Activated CD4-positive, alpha-beta T cell treated with anti-CD3 and anti-CD28 coated beads, Interleukin-2, amount 10 ng/mL, durations not matched to agents 7 days and 5 days (primary cell): ENCODE measurements around the gene TFPI. TPM values are rescaled to one million over a fixed set of nuclear protein-coding genes. Genes with fewer than 3 reads are reported as not detected.
"Not testable (repeated sequence)": the region's sequence is repeated elsewhere in the genome, so short reads cannot be mapped to it uniquely, and the experiment has no call there.

Experiments used
- CTCF ChIA-PET: fragments of 350-600 bp; sonication (Branson Sonifier 250); formaldehyde crosslinking; loops from one replicate; lab custom pipeline; 2021; ENCODE audit warnings: antibody characterized with exemption; lab: Charles Lee
- POLR2A ChIA-PET: fragments of 350-600 bp; sonication (Branson Sonifier 250); formaldehyde crosslinking; loops from one replicate; lab custom pipeline; 2021; ENCODE audit warnings: antibody characterized with exemption; lab: Charles Lee
- DNase-seq: peaks from one replicate; pipeline ENCODE4 v3.0.0-alpha.2; 2020
- H3K27ac Mint-ChIP-seq: one replicate; pipeline ENCODE4 v1.8.0; 2021; ENCODE audit warnings: mild to moderate bottlenecking, moderate library complexity, mixed read lengths
- H3K27me3 Mint-ChIP-seq: one replicate; pipeline ENCODE4 v1.8.0; 2021; ENCODE audit warnings: mixed read lengths
- H3K36me3 Mint-ChIP-seq: one replicate; pipeline ENCODE4 v1.8.0; 2021; ENCODE audit warnings: low read depth, mixed read lengths
- H3K4me1 Mint-ChIP-seq: one replicate; pipeline ENCODE4 v1.8.0; 2021; ENCODE audit warnings: mixed read lengths
- H3K4me3 Mint-ChIP-seq: one replicate; pipeline ENCODE4 v1.8.0; 2021; ENCODE audit warnings: mild to moderate bottlenecking, moderate library complexity, mixed read lengths
- H3K9me3 Mint-ChIP-seq: one replicate; pipeline ENCODE4 v1.8.0; 2021; ENCODE audit warnings: mixed read lengths
- total RNA-seq, 2 experiments: library from RNA; stranded (reverse); gene quantifications; one replicate each; pipeline ENCODE4 v1.2.3, GENCODE V29; 2021

The TFPI gene
- total RNA-seq, 2 experiments from 2014 or later, result not detected

DNA sequence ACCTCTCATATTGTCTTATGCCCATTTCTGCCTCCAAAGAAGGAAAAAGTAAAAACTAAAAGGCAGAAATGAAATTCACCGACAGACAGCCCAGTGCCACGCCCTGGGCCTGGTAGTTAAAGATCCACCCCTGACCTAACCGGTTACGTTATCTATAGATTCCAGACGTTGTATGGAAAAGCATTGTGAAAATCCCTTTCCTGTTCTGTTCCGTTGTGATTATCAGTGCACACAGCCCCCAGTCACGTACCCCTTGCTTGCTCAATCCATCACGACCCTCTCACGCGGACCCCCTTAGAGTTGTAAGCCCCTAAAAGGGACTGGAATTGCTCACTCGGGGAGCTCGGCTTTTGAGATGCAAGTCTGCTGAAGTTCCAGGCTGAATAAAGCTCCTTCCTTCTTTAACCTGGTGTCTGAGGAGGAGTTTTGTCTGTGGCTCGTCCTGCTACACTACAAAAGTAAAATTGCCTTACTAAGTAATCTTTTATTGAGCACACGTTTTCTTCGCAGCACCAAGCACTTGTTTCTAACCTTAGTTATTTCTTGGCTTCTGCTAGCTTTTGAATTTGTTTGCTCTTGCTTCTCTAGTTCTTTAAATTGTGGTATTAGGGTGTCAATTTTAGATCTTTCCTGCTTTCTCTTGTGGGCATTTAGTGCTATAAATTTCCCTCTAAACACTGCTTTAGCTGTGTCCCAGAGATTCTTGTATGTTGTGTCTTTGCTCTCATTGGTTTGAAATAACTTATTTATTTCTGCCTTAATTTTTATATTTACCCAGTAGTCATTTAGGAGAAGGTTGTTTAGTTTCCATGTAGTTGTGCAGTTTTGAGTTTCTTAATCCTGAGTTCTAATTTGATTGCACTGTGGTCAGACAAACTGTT lies 37.4 kb downstream of the TFPI start:
- H3K4me1 Mint-ChIP-seq, CTCF ChIA-PET, H3K9me3 Mint-ChIP-seq, H3K27ac Mint-ChIP-seq, H3K27me3 Mint-ChIP-seq, H3K36me3 Mint-ChIP-seq, H3K4me3 Mint-ChIP-seq, DNase-seq: not testable (repeated sequence)
- POLR2A ChIA-PET, result interaction anchor here (0.6 kb wide), 1 partner anchor 244 kb away, joined by 4 read pairs; no protein-coding TSS in a partner anchor

- Mint-ChIP-seq H3K27me3 (no peaks in the 10 kb centered on the region), H3K4me3 (no peak overlapping the region), H3K27ac (no peak overlapping the region), H3K9me3 (peaks cover 4% of the 10 kb centered on the region), H3K36me3 (no peaks in the 10 kb centered on the region), H3K4me1 (peaks cover 7% of the 10 kb centered on the region)
- no peak for DNase-seq
- POLR2A ChIA-PET, result no interaction called here
- CTCF ChIA-PET, result no interaction called here
Observed at GRCh38 chr2:187514930-187515329, 39.3 kb downstream of the TFPI start.

DNA sequence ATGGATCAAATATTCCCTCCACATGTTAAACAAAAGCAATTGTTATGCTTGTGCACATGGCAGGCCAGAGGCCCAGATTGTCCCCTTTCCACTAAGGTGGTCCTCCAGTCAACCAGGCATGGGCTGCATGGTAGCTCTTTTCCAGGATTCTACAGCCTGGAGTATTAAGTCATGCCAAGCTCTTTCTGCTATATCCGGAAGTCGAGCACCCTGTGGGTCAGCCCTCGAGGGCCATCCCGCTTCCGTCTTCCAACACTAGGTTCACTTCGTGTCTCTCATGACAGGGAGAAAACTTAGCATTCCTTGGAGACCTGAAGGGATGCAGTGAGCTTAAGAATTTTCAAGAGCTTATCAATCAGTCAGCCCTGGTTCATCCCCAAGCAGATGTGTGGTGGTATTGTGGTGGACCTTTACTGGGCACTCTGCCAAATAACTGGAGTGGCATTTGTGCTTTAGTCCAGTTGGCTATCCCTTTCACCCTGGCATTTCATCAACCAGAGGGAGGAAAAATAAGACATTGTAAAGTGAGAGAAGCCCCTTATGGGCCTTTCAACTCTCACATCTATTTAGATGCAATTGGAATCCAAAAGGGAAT lies 39.9 kb downstream of the TFPI start:
- POLR2A ChIA-PET, H3K9me3 Mint-ChIP-seq, H3K36me3 Mint-ChIP-seq, CTCF ChIA-PET, H3K27me3 Mint-ChIP-seq, H3K27ac Mint-ChIP-seq, H3K4me3 Mint-ChIP-seq, DNase-seq: not testable (repeated sequence)
- peaks cover 10% of the 10 kb centered on the region for H3K4me1 Mint-ChIP-seq

DNA sequence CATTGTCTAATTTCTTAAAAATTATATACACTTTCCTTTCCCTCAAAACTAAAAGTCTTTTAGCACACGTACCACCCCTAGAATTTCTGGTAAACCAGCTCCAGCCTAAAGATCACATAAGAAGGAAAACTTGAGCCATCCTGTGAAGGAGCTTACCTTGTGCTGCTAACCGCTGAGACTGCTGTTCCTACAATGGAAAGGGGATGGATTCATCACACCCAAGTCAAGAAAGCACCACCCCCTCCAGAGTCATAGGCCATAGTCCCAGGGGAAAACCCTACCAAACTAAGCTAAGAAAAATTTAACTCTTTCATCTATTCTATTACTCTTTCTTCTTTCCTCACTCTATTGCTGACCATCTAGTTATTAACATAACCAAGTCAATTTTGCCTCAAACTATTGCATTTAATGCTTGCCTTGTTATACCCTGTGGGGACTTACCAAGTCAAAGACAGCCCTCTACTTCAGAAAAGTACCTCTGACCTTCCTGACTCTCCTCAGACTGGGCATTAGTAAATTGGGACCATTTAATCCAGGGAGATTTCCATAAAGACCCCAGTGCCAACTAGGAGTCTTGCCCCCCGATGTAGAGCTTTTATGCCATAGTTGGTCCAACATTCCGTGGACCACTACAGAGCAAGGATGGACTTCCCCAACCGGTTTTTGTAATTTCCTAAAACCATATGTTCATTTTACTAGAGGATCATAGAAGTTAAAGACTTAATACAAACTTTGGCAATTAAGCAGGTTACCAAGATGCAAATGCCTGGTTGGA lies 40.6 kb downstream of the TFPI start:
- POLR2A ChIA-PET, H3K9me3 Mint-ChIP-seq, CTCF ChIA-PET, H3K27me3 Mint-ChIP-seq, H3K4me3 Mint-ChIP-seq, DNase-seq, H3K27ac Mint-ChIP-seq, H3K36me3 Mint-ChIP-seq: not testable (repeated sequence)
- peaks cover 10% of the 10 kb centered on the region for H3K4me1 Mint-ChIP-seq

DNA sequence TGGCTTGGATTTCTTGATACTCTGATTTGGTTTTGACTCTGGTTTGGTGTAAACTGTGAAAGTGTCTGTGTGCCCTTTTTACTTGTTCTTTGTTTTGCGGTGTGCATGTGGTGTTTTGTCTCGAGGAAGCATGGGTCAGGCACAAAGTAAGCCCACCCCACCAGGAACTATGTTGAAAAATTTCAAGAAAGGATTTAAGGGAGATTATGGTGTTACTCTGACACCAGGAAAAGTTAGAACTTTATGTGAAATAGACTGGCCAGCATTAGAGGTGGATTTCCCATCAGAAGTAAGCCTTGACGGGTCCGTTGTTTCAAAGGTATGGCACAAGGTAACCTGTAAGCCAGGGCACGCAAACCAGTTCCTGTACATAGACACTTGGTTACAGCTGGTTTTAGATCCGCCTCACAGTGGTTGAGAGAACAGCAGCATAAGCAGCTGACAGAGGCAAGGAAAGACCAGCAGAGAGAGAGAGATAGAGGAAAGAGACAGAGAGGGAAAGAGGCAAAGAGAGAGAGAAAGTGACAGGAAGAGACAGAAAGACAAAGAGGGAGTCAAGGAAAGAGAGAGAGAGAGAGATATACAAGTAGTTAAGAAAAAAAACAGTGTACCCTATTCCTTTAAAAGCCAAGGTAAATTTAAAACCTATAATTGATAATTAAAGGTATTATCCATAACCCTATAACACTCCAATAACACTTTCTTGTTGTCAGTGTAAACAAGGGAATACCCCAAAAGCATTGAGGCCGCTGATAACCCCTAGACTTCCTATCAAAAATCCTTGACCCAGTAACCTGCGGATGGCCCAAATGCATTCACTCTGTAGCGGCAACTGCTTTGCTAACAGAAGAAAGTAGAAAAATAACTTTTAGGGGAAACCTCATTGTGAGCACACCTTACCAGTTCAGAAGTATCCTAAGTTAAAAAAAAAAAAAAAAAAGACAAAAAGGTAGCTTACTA lies 42.6 kb downstream of the TFPI start:
- H3K9me3 Mint-ChIP-seq, result peaks cover under 1% of the 10 kb centered on the region
- no peak overlapping the region for H3K4me3 Mint-ChIP-seq
- peaks cover 10% of the 10 kb centered on the region for H3K4me1 Mint-ChIP-seq
- H3K27ac Mint-ChIP-seq, result no peak overlapping the region
- no peak for DNase-seq
- CTCF ChIA-PET, result no interaction called here
- peaks cover 5% of the 10 kb centered on the region for H3K27me3 Mint-ChIP-seq
- POLR2A ChIA-PET, result no interaction called here
- no peaks in the 10 kb centered on the region for H3K36me3 Mint-ChIP-seq

DNA sequence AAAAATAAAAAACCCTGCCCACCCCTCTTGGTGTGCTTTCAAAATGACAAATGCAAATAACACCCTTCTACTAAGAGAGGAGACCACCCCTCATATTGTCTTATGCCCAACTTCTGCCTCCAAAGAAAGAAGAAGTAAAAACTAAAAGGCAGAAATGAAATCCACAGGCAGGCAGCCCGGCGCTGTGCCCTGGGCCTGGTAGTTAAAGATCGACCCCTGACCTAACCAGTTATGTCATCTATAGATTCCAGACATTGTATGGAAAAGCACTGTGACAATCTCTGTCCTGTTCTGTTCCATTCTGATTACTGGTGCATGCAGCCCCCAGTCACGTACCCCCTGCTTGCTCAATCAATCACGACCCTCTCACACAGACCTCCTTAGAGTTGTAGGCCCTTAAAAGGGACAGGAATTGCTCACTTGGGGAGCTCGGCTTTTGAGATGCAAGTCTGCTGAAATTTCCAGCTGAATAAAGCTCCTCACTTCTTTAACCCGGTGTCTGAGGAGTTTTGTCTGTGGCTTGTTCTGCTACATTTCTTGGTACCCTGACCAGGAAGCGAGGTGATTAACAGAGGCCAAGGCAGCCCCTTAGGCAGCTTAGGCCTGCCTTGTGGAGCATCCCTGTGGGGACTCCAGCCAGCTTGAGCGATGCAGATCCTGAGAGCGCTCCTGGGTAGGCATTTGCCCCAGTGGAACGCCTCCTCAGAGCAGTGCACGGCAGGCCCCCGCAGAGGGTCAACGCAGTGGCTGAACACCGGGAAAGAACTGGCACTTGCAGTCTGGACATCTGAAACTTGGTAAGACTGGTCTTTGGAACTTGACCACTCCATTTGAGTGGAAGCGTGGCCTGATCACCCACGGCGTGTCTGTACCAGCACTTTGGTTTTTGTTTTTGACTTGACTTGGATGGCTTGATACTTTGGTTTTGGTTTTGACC lies 43.5 kb downstream of the TFPI start:
- H3K36me3 Mint-ChIP-seq, CTCF ChIA-PET, H3K4me3 Mint-ChIP-seq, POLR2A ChIA-PET, H3K9me3 Mint-ChIP-seq, H3K27ac Mint-ChIP-seq, DNase-seq, H3K27me3 Mint-ChIP-seq: not testable (repeated sequence)
- H3K4me1 Mint-ChIP-seq, result peaks cover 10% of the 10 kb centered on the region

GRCh38 chr2:187509667-187510417 lies 44.4 kb downstream of the TFPI start:
- ChIA-PET CTCF (no interaction called here), POLR2A (no interaction called here)
- Mint-ChIP-seq H3K4me1 (peaks cover 10% of the 10 kb centered on the region), H3K36me3 (no peaks in the 10 kb centered on the region), H3K27me3 (peaks cover 5% of the 10 kb centered on the region), H3K9me3 (no peaks in the 10 kb centered on the region), H3K4me3 (no peak overlapping the region), H3K27ac (peak overlapping the region; percentile 43)
- DNase-seq, result no peak

- Mint-ChIP-seq H3K4me1 (peaks cover 13% of the 10 kb centered on the region), H3K27ac (no peak overlapping the region), H3K36me3 (no peaks in the 10 kb centered on the region), H3K4me3 (no peak overlapping the region), H3K27me3 (peaks cover 6% of the 10 kb centered on the region), H3K9me3 (no peaks in the 10 kb centered on the region)
- no peak for DNase-seq
- ChIA-PET CTCF (no interaction called here), POLR2A (no interaction called here)
Observed at GRCh38 chr2:187506416-187506815, 47.8 kb downstream of the TFPI start.

DNA sequence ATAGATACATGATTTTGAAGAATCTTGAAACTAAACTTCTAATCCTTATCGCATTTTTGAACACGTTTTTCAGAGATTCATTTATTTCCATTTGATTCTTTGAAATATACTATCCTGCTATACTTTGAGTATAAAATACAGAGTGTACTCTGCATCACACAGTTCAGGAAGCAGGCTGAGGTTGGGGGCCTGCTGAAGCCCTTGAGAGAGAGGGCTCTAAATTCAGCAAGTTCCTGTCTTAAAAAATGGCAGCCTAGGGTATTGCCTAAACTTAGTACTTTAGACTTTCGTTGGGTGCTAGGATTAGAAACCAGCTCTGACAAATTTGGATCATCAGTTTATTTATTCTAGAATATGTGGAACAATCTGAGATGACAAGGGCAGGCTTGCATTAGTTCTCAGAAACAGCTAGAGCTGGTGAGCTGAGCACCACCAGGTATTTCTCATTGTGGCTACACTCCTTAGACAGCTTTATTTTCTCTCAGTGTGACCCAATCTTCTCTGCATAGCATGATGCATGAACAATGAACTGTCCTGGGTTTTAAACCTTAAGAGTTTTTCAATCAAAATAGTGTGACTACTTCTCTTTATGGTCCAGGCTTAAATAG lies 49.1 kb downstream of the TFPI start:
- H3K4me1 Mint-ChIP-seq, result peaks cover 9% of the 10 kb centered on the region
- DNase-seq, result no peak
- H3K27ac Mint-ChIP-seq, result no peak overlapping the region
- H3K9me3 Mint-ChIP-seq, result no peaks in the 10 kb centered on the region
- H3K36me3 Mint-ChIP-seq, result no peaks in the 10 kb centered on the region
- H3K27me3 Mint-ChIP-seq, result peaks cover 6% of the 10 kb centered on the region
- no peak overlapping the region for H3K4me3 Mint-ChIP-seq
- CTCF ChIA-PET, result no interaction called here
- POLR2A ChIA-PET, result no interaction called here

- CTCF ChIA-PET, result no interaction called here
- H3K4me3 Mint-ChIP-seq, result no peak overlapping the region
- H3K27ac Mint-ChIP-seq, result no peak overlapping the region
- H3K9me3 Mint-ChIP-seq, result no peaks in the 10 kb centered on the region
- peaks cover 6% of the 10 kb centered on the region for H3K27me3 Mint-ChIP-seq
- no peak for DNase-seq
- POLR2A ChIA-PET, result no interaction called here
- H3K4me1 Mint-ChIP-seq, result peaks cover 3% of the 10 kb centered on the region
- no peaks in the 10 kb centered on the region for H3K36me3 Mint-ChIP-seq
Observed at GRCh38 chr2:187504312-187504921, 49.8 kb downstream of the TFPI start.
